OCI-LY1 (cell line): ENCODE results near the gene DEAF1.

ENCODE experiments used
- H2AFZ ChIP-seq: fragments of 200-600 bp; sonication (generic), shearing (Covaris generic); 2 replicates; pipeline ENCODE4 v1.6.0; 2014; ENCODE audit warnings: antibody characterized with exemption, mild to moderate bottlenecking, low read length
- H3F3A ChIP-seq: fragments of 200-600 bp; sonication (generic), shearing (Covaris generic); 2 replicates; pipeline ENCODE4 v1.6.0; 2014; ENCODE audit warnings: mild to moderate bottlenecking, antibody characterized with exemption, low read length, moderate library complexity; ENCODE audit not compliant: insufficient read depth
- H3K27ac ChIP-seq: fragments of 200-600 bp; sonication (generic); 2 replicates; pipeline ENCODE4 v1.5.1; 2014; ENCODE audit warnings: low read length, mixed run types, mild to moderate bottlenecking, low read depth; ENCODE audit not compliant: poor library complexity, severe bottlenecking
- H3K27me3 ChIP-seq: fragments of 200-600 bp; sonication (generic); 2 replicates; pipeline ENCODE4 v1.6.0; 2014; ENCODE audit warnings: antibody characterized with exemption, mild to moderate bottlenecking, low read length, moderate library complexity; ENCODE audit not compliant: insufficient read depth
- H3K36me3 ChIP-seq: fragments of 200-600 bp; sonication (generic); 2 replicates; pipeline ENCODE4 v1.6.1; 2014; ENCODE audit warnings: mild to moderate bottlenecking, antibody characterized with exemption, low read length, moderate library complexity, mixed read lengths; ENCODE audit not compliant: insufficient read depth
- H3K4me1 ChIP-seq: fragments of 200-600 bp; sonication (generic); 2 replicates; pipeline ENCODE4 v1.5.1; 2014; ENCODE audit warnings: mild to moderate bottlenecking, low read length, moderate library complexity; ENCODE audit not compliant: insufficient read depth, severe bottlenecking
- H3K4me2 ChIP-seq: fragments of 200-600 bp; sonication (generic), shearing (Covaris generic); 2 replicates; pipeline ENCODE4 v1.6.1; 2014; ENCODE audit warnings: low read length
- H3K4me3 ChIP-seq: fragments of 200-600 bp; sonication (generic); 2 replicates; pipeline ENCODE4 v1.5.1; 2014; ENCODE audit warnings: low read length, low read depth, mild to moderate bottlenecking, mixed read lengths; ENCODE audit not compliant: poor library complexity, severe bottlenecking
- H3K79me2 ChIP-seq: fragments of 200-600 bp; shearing (Covaris generic); 2 replicates; pipeline ENCODE4 v1.6.1; 2016; ENCODE audit warnings: mixed run types, low read length, mixed read lengths; ENCODE audit not compliant: insufficient read depth
- H3K9ac ChIP-seq: fragments of 200-600 bp; sonication (generic), shearing (Covaris generic); 2 replicates; pipeline ENCODE4 v1.6.1; 2014; ENCODE audit warnings: mild to moderate bottlenecking, low read length, mixed read lengths
- H3K9me2 ChIP-seq: fragments of 200-600 bp; sonication (generic), shearing (Covaris generic); 2 replicates; pipeline ENCODE4 v1.6.1; 2014; ENCODE audit warnings: low read depth, mild to moderate bottlenecking, low read length, mixed read lengths
- H3K9me3 ChIP-seq: fragments of 200-600 bp; shearing (Covaris generic); 2 replicates; pipeline ENCODE4 v1.6.1; 2014; ENCODE audit warnings: low read length, mixed read lengths
- H4K20me1 ChIP-seq: fragments of 200-600 bp; sonication (generic), shearing (Covaris generic); 2 replicates; pipeline ENCODE4 v1.6.0; 2016; ENCODE audit warnings: mild to moderate bottlenecking, low read length; ENCODE audit not compliant: insufficient read depth
- CTCF ChIP-seq: fragments of 200-600 bp; sonication (generic), shearing (Covaris generic); IDR thresholded peaks from 2 replicates; pipeline ENCODE4 v1.5.1; 2017; ENCODE audit warnings: mild to moderate bottlenecking, antibody characterized with exemption, low read length, moderate library complexity, mixed read lengths
- EZH2 ChIP-seq: fragments of 200-600 bp; sonication (generic), shearing (Covaris generic); IDR thresholded peaks from 2 replicates; pipeline ENCODE4 v1.8.0; 2017; ENCODE audit warnings: borderline replicate concordance, mixed run types, mild to moderate bottlenecking, antibody characterized with exemption, low read length, moderate library complexity, mixed read lengths

Gene DEAF1

GRCh38 chr11:640021-640706 lies 54.9 kb downstream of the DEAF1 start:
- Histone ChIP-seq H3K9me2 (no peaks in the 10 kb centered on the region), H3K9me3 (no peaks in the 10 kb centered on the region), H3K4me2 (no peak overlapping the region), H3K9ac (no peak overlapping the region), H3K27me3 (no peaks in the 10 kb centered on the region), H3K27ac (no peak overlapping the region), H3K36me3 (peaks cover 5% of the 10 kb centered on the region; the same call in 1 of the 2 replicates), H2AFZ (no peak overlapping the region), H3K79me2 (no peaks in the 10 kb centered on the region), H3F3A (no peaks in the 10 kb centered on the region), H4K20me1 (no peaks in the 10 kb centered on the region), H3K4me3 (no peak overlapping the region), H3K4me1 (no peaks in the 10 kb centered on the region)
- TF ChIP-seq EZH2, result no peak
- no peak for TF ChIP-seq CTCF

GRCh38 chr11:639332-639955 lies 55.6 kb downstream of the DEAF1 start:
- no peaks in the 10 kb centered on the region for H3K9me2 ChIP-seq
- no peak overlapping the region for H3K9ac ChIP-seq
- no peak overlapping the region for H2AFZ ChIP-seq
- no peaks in the 10 kb centered on the region for H3K9me3 ChIP-seq
- no peak overlapping the region for H3K4me2 ChIP-seq
- no peak overlapping the region for H3K4me3 ChIP-seq
- no peaks in the 10 kb centered on the region for H3K4me1 ChIP-seq
- no peaks in the 10 kb centered on the region for H3F3A ChIP-seq
- no peak overlapping the region for H3K27ac ChIP-seq
- no peaks in the 10 kb centered on the region for H4K20me1 ChIP-seq
- TF ChIP-seq CTCF (no peak), EZH2 (no peak)
- H3K36me3 ChIP-seq, result peaks cover 5% of the 10 kb centered on the region; the same call in 1 of the 2 replicates
- no peaks in the 10 kb centered on the region for H3K27me3 ChIP-seq
- no peaks in the 10 kb centered on the region for H3K79me2 ChIP-seq

GRCh38 chr11:638631-639331 lies 56.2 kb downstream of the DEAF1 start:
- no peaks in the 10 kb centered on the region for H3F3A ChIP-seq
- no peaks in the 10 kb centered on the region for H3K4me1 ChIP-seq
- no peaks in the 10 kb centered on the region for H3K9me2 ChIP-seq
- no peaks in the 10 kb centered on the region for H3K79me2 ChIP-seq
- no peak overlapping the region for H3K4me3 ChIP-seq
- TF ChIP-seq CTCF, result no peak
- no peak for TF ChIP-seq EZH2
- no peaks in the 10 kb centered on the region for H3K27me3 ChIP-seq
- no peaks in the 10 kb centered on the region for H3K9me3 ChIP-seq
- no peak overlapping the region for H3K4me2 ChIP-seq
- H4K20me1 ChIP-seq, result no peaks in the 10 kb centered on the region
- H2AFZ ChIP-seq, result no peak overlapping the region
- H3K27ac ChIP-seq, result no peak overlapping the region
- H3K9ac ChIP-seq, result no peak overlapping the region
- H3K36me3 ChIP-seq, result no peaks in the 10 kb centered on the region
